Esophagus squamous epithelium (tissue), 4 donors: Measurements from ENCODE around the gene MIA2.

ENCODE experiments used
- CTCF ChIP-seq, 6 experiments: fragments of 450-650 bp in 4 of 6; fragments of 200-600 bp in 2 of 6; sonication (generic) in 2 of 6; IDR thresholded peaks; one replicate each; pipeline ENCODE4 v1.5.1; 2016 to 2019; ENCODE audit warnings: antibody characterized with exemption in 6 of 6, mild to moderate bottlenecking in 4 of 6, moderate library complexity in 4 of 6
- POLR2A ChIP-seq, 4 donors: fragments of 450-650 bp; IDR thresholded peaks; one replicate each; pipeline ENCODE4 v1.6.1; 2017; ENCODE audit warnings: antibody characterized with exemption in 4 of 4, mild to moderate bottlenecking in 4 of 4, moderate library complexity in 3 of 4

GRCh38 chr14:39265806-39266524 lies 32.2 kb downstream of the MIA2 start:
- TF ChIP-seq CTCF (IDR thresholded peaks at IDR 0.05) (no peak), POLR2A (IDR thresholded peaks at IDR 0.05) (no peak)
